Stomach smooth muscle (tissue), 2 donors: ENCODE measurements around the gene PRKACA.

Experiments used
- H3K27ac ChIP-seq: one replicate; pipeline ENCODE4 v1.7.0; 2013; ENCODE audit warnings: mild to moderate bottlenecking, low read length, inconsistent platforms
- H3K27me3 ChIP-seq, 2 donors: one replicate each; pipeline ENCODE4 v1.7.0; 2013; ENCODE audit warnings: low read length in 2 of 2; ENCODE audit not compliant: insufficient read depth in 2 of 2, control insufficient read depth in 1 of 2
- H3K36me3 ChIP-seq, 2 donors: one replicate each; pipeline ENCODE4 v1.7.0; 2013; ENCODE audit warnings: low read length in 2 of 2; ENCODE audit not compliant: control insufficient read depth in 2 of 2, insufficient read depth in 2 of 2
- H3K4me1 ChIP-seq: one replicate; pipeline ENCODE4 v1.7.0; 2013; ENCODE audit warnings: low read length; ENCODE audit not compliant: control insufficient read depth, insufficient read depth
- H3K4me3 ChIP-seq, 2 donors: one replicate each; pipeline ENCODE4 v1.7.0; 2013; ENCODE audit warnings: low read length in 2 of 2
- H3K9ac ChIP-seq, 2 donors: one replicate each; pipeline ENCODE4 v1.7.0; 2013; ENCODE audit warnings: low read length in 2 of 2, mild to moderate bottlenecking in 1 of 2
- H3K9me3 ChIP-seq, 2 donors: one replicate each; pipeline ENCODE4 v1.7.0; 2013; ENCODE audit warnings: low read length in 2 of 2; ENCODE audit not compliant: control insufficient read depth in 2 of 2
- donor health status: healthy.
- donor health status: Pancreatic carcinoma.

The PRKACA gene

GRCh38 chr19:14091813-14092462, 25.6 kb downstream of the PRKACA start:
- H3K36me3 ChIP-seq = peaks cover 8 to 11% of the 10 kb centered on the region in 2 donors
- H3K4me3 ChIP-seq = peak overlapping the region; percentile 80 to 90
- H3K27me3 ChIP-seq = no peaks in the 10 kb centered on the region
- peak overlapping the region; percentile 86 for H3K27ac ChIP-seq
- H3K9ac ChIP-seq = no peak overlapping the region
- H3K4me1 ChIP-seq = peaks cover 14% of the 10 kb centered on the region
- H3K9me3 ChIP-seq = peaks cover 2 to 6% of the 10 kb centered on the region in 2 donors

GRCh38 chr19:14091081-14091812, 26.3 kb downstream of the PRKACA start:
- H3K9ac ChIP-seq = peak overlapping the region; percentile 69 to 81
- H3K27ac ChIP-seq = peak overlapping the region; percentile 86
- H3K4me1 ChIP-seq = peaks cover 14% of the 10 kb centered on the region
- H3K27me3 ChIP-seq = no peaks in the 10 kb centered on the region
- H3K9me3 ChIP-seq = peaks cover 2 to 6% of the 10 kb centered on the region in 2 donors
- peaks cover 5 to 8% of the 10 kb centered on the region in 2 donors for H3K36me3 ChIP-seq
- peak overlapping the region; percentile 80 to 90 for H3K4me3 ChIP-seq

GRCh38 chr19:14090509-14091080, 27.0 kb downstream of the PRKACA start, which contains the start of gene SAMD1:
Gene SAMD1, minus strand, starts transcription at chr19:14090751.
- Histone ChIP-seq H3K4me1 (peaks cover 14% of the 10 kb centered on the region), H3K9me3 (peaks cover 2 to 6% of the 10 kb centered on the region in 2 donors), H3K27ac (peak within 1 kb of the TSS; percentile 86), H3K27me3 (no peaks in the 10 kb centered on the region), H3K9ac (peak within 1 kb of the TSS; percentile 69 to 81), H3K36me3 (peaks cover 5 to 8% of the 10 kb centered on the region in 2 donors), H3K4me3 (peak within 1 kb of the TSS; percentile 80 to 90)

GRCh38 chr19:14089662-14090508, 27.7 kb downstream of the PRKACA start:
- H3K27me3 ChIP-seq = no peaks in the 10 kb centered on the region
- H3K27ac ChIP-seq = no peak overlapping the region
- H3K9ac ChIP-seq = peak overlapping the region in 1 of 2 donors; percentile 45
- peaks cover 2 to 6% of the 10 kb centered on the region in 2 donors for H3K9me3 ChIP-seq
- H3K4me3 ChIP-seq = peak overlapping the region; percentile 60 to 71
- peaks cover 5 to 8% of the 10 kb centered on the region in 2 donors for H3K36me3 ChIP-seq
- peaks cover 14% of the 10 kb centered on the region for H3K4me1 ChIP-seq

- H3K4me3 ChIP-seq = peak overlapping the region; percentile 60 to 69
- no peak overlapping the region for H3K27ac ChIP-seq
- peaks cover 14% of the 10 kb centered on the region for H3K4me1 ChIP-seq
- H3K9me3 ChIP-seq = peaks cover 2 to 6% of the 10 kb centered on the region in 2 donors
- peaks cover 5 to 8% of the 10 kb centered on the region in 2 donors for H3K36me3 ChIP-seq
- H3K9ac ChIP-seq = peak overlapping the region; percentile 45 to 58
- no peaks in the 10 kb centered on the region for H3K27me3 ChIP-seq
Observed at GRCh38 chr19:14089412-14089661, 28.2 kb downstream of the PRKACA start.

GRCh38 chr19:14088634-14089411, 28.7 kb downstream of the PRKACA start:
- no peak overlapping the region for H3K27ac ChIP-seq
- no peaks in the 10 kb centered on the region for H3K27me3 ChIP-seq
- peak overlapping the region; percentile 45 to 58 for H3K9ac ChIP-seq
- H3K4me1 ChIP-seq = peaks cover 14% of the 10 kb centered on the region
- peak overlapping the region; percentile 60 to 69 for H3K4me3 ChIP-seq
- H3K36me3 ChIP-seq = peaks cover 5 to 8% of the 10 kb centered on the region in 2 donors
- peaks cover 2 to 6% of the 10 kb centered on the region in 2 donors for H3K9me3 ChIP-seq

GRCh38 chr19:14086098-14086497, 31.5 kb downstream of the PRKACA start:
- Histone ChIP-seq H3K36me3 (peaks cover 5 to 6% of the 10 kb centered on the region in 2 donors), H3K27ac (no peak overlapping the region), H3K4me1 (peaks cover 21% of the 10 kb centered on the region), H3K27me3 (no peaks in the 10 kb centered on the region), H3K9me3 (no peaks in the 10 kb centered on the region), H3K4me3 (no peak overlapping the region), H3K9ac (no peak overlapping the region)

- no peaks in the 10 kb centered on the region for H3K27me3 ChIP-seq
- peaks cover 22% of the 10 kb centered on the region for H3K4me1 ChIP-seq
- no peak within 1 kb of the TSS for H3K9ac ChIP-seq
- peaks cover 5 to 6% of the 10 kb centered on the region in 2 donors for H3K36me3 ChIP-seq
- H3K9me3 ChIP-seq = no peaks in the 10 kb centered on the region
- no peak within 1 kb of the TSS for H3K4me3 ChIP-seq
- H3K27ac ChIP-seq = no peak within 1 kb of the TSS
Observed at GRCh38 chr19:14085309-14085995, 32.1 kb downstream of the PRKACA start, which contains the start of gene C19orf67. Gene C19orf67, minus strand, starts transcription at chr19:14085783. Its CDS starts 156 bp downstream, at chr19:14085627.

GRCh38 chr19:14082675-14082960, 34.9 kb downstream of the PRKACA start:
- H3K27ac ChIP-seq = no peak overlapping the region

More at GRCh38 chr19:14082675-14082960, 34.9 kb downstream of the PRKACA start:
- Histone ChIP-seq H3K27me3 (no peaks in the 10 kb centered on the region), H3K4me3 (peak overlapping the region; percentile 89 to 93), H3K4me1 (peaks cover 16% of the 10 kb centered on the region), H3K9me3 (no peaks in the 10 kb centered on the region), H3K9ac (peak overlapping the region in 1 of 2 donors; percentile 79), H3K36me3 (no peaks in the 10 kb centered on the region)
